H9 (cell line): ENCODE data around the gene RASA3. TPM values are rescaled to one million over a fixed set of nuclear protein-coding genes. Genes with fewer than 3 reads are reported as not detected.

Source experiments
- DNase-seq: peaks from one replicate; pipeline ENCODE4 v3.0.0-alpha.2; 2017
- H2AFZ ChIP-seq: one replicate; pipeline ENCODE4 v1.6.1; 2013; ENCODE audit warnings: mild to moderate bottlenecking, low read length, control low read depth, moderate library complexity
- H2AK5ac ChIP-seq: 2 replicates; pipeline ENCODE4 v1.6.1; 2013; ENCODE audit warnings: low read length, control low read depth, mixed read lengths; ENCODE audit not compliant: insufficient read length
- H2BK120ac ChIP-seq: one replicate; pipeline ENCODE4 v1.6.1; 2013; ENCODE audit warnings: low read depth, mild to moderate bottlenecking, low read length, control low read depth, inconsistent platforms; ENCODE audit not compliant: poor library complexity, severe bottlenecking
- H2BK12ac ChIP-seq: 2 replicates; pipeline ENCODE4 v1.6.1; 2013; ENCODE audit warnings: low read length, control low read depth, mixed read lengths, low read depth; ENCODE audit not compliant: insufficient read length
- H2BK15ac ChIP-seq: 2 replicates; pipeline ENCODE4 v1.6.1; 2013; ENCODE audit warnings: low read depth, low read length, control low read depth
- H2BK20ac ChIP-seq: one replicate; pipeline ENCODE4 v1.6.1; 2013; ENCODE audit warnings: low read depth, mild to moderate bottlenecking, low read length, control low read depth, inconsistent platforms; ENCODE audit not compliant: poor library complexity, severe bottlenecking
- H2BK5ac ChIP-seq: 2 replicates; pipeline ENCODE4 v1.6.1; 2013; ENCODE audit warnings: low read length, control low read depth, mixed read lengths; ENCODE audit not compliant: insufficient read length
- H3K14ac ChIP-seq: 2 replicates; pipeline ENCODE4 v1.6.1; 2013; ENCODE audit warnings: low read length, control low read depth; ENCODE audit not compliant: insufficient read depth
- H3K18ac ChIP-seq: 2 replicates; pipeline ENCODE4 v1.6.1; 2013; ENCODE audit warnings: low read depth, mild to moderate bottlenecking, mixed read lengths, low read length, control low read depth; ENCODE audit not compliant: insufficient read length
- H3K23ac ChIP-seq: 2 replicates; pipeline ENCODE4 v1.6.1; 2013; ENCODE audit warnings: low read length, control low read depth, mixed read lengths, low read depth; ENCODE audit not compliant: insufficient read length
- H3K23me2 ChIP-seq: 2 replicates; pipeline ENCODE4 v1.6.1; 2013; ENCODE audit warnings: low read depth, mild to moderate bottlenecking, mixed read lengths, low read length, control low read depth; ENCODE audit not compliant: insufficient read length, poor library complexity, severe bottlenecking
- H3K27ac ChIP-seq: 2 replicates; pipeline ENCODE4 v1.5.1; 2013; ENCODE audit warnings: low read length, control low read depth, mixed read lengths, low read depth; ENCODE audit not compliant: insufficient read length
- H3K27me3 ChIP-seq: 2 replicates; pipeline ENCODE4 v1.6.1; 2013; ENCODE audit warnings: low read length, control low read depth, inconsistent platforms; ENCODE audit not compliant: insufficient read depth
- H3K4ac ChIP-seq: 2 replicates; pipeline ENCODE4 v1.6.1; 2013; ENCODE audit warnings: low read depth, mild to moderate bottlenecking, control low read depth, inconsistent platforms, low read length, moderate library complexity
- H3K4me1 ChIP-seq: 2 replicates; pipeline ENCODE4 v1.6.1; 2013; ENCODE audit warnings: low read length, control low read depth, inconsistent platforms; ENCODE audit not compliant: insufficient read depth
- H3K4me2 ChIP-seq: 2 replicates; pipeline ENCODE4 v1.6.1; 2013; ENCODE audit warnings: low read length, control low read depth, mixed read lengths; ENCODE audit not compliant: insufficient read length, insufficient read depth
- H3K56ac ChIP-seq: 2 replicates; pipeline ENCODE4 v1.6.1; 2013; ENCODE audit warnings: low read depth, mild to moderate bottlenecking, mixed read lengths, low read length, control low read depth; ENCODE audit not compliant: insufficient read length
- H3K79me1 ChIP-seq: 2 replicates; pipeline ENCODE4 v1.6.1; 2013; ENCODE audit warnings: low read depth, mild to moderate bottlenecking, moderate library complexity, low read length, control low read depth, inconsistent platforms; ENCODE audit not compliant: insufficient read depth, poor library complexity, severe bottlenecking
- H3K79me2 ChIP-seq: 2 replicates; pipeline ENCODE4 v1.6.1; 2013; ENCODE audit warnings: low read length, control low read depth, inconsistent platforms; ENCODE audit not compliant: insufficient read depth
- H3K9ac ChIP-seq: 2 replicates; pipeline ENCODE4 v1.6.1; 2013; ENCODE audit warnings: low read length, control low read depth, mixed read lengths; ENCODE audit not compliant: insufficient read length; ENCODE audit errors: extremely low read depth
- H3K9me3 ChIP-seq: one replicate; pipeline ENCODE4 v1.6.1; 2013; ENCODE audit warnings: low read depth, low read length, inconsistent platforms; ENCODE audit not compliant: control insufficient read depth
- H3T11ph ChIP-seq: one replicate; pipeline ENCODE4 v1.6.1; 2013; ENCODE audit warnings: mild to moderate bottlenecking, low read length, control low read depth, inconsistent platforms
- H4K20me1 ChIP-seq: one replicate; pipeline ENCODE4 v1.6.1; 2013; ENCODE audit not compliant: control insufficient read depth, insufficient read length, insufficient read depth
- H4K5ac ChIP-seq: 2 replicates; pipeline ENCODE4 v1.6.1; 2013; ENCODE audit warnings: low read depth, mild to moderate bottlenecking, mixed read lengths, low read length, control low read depth; ENCODE audit not compliant: insufficient read length
- H4K8ac ChIP-seq: replicated peaks from 2 replicates; pipeline ENCODE4 v1.6.1; 2013; ENCODE audit warnings: low read length, control low read depth, mixed read lengths, low read depth; ENCODE audit not compliant: insufficient read length
- H4K91ac ChIP-seq: 2 replicates; pipeline ENCODE4 v1.6.1; 2013; ENCODE audit warnings: low read depth, mild to moderate bottlenecking, moderate library complexity, mixed read lengths, low read length, control low read depth; ENCODE audit not compliant: insufficient read length
- H3K27ac Mint-ChIP-seq, 3 experiments: 2 replicates in 2 of 3; 3 replicates in 1 of 3; pipeline ENCODE4 v1.8.0; 2020 to 2021; ENCODE audit warnings: mixed read lengths in 3 of 3, mild to moderate bottlenecking in 1 of 3, moderate library complexity in 1 of 3
- H3K27me3 Mint-ChIP-seq: 2 replicates; pipeline ENCODE4 v1.8.0; 2021; ENCODE audit warnings: low read depth, mild to moderate bottlenecking, moderate library complexity, mixed read lengths
- H3K36me3 Mint-ChIP-seq, 3 experiments: 2 replicates in 2 of 3; 3 replicates in 1 of 3; pipeline ENCODE4 v1.8.0; 2020 to 2021; ENCODE audit warnings: low read depth in 3 of 3, mixed read lengths in 3 of 3; ENCODE audit not compliant: insufficient read depth in 1 of 3
- H3K4me1 Mint-ChIP-seq, 2 experiments: 2 replicates each; pipeline ENCODE4 v1.8.0; 2020; ENCODE audit warnings: mixed read lengths in 2 of 2
- H3K4me3 Mint-ChIP-seq, 2 experiments: 2 replicates in 1 of 2; 3 replicates in 1 of 2; pipeline ENCODE4 v1.8.0; 2020 to 2021; ENCODE audit warnings: mild to moderate bottlenecking in 2 of 2, mixed read lengths in 2 of 2, moderate library complexity in 1 of 2
- H3K9me3 Mint-ChIP-seq, 2 experiments: 2 replicates in 1 of 2; 3 replicates in 1 of 2; pipeline ENCODE4 v1.8.0; 2020; ENCODE audit warnings: mild to moderate bottlenecking in 2 of 2, mixed read lengths in 2 of 2, moderate library complexity in 1 of 2
- WGBS: extraction: QIAGEN DNeasy Blood & Tissue Kit; methylation state at CpG from one replicate; pipeline ENCODE4 v1.1.7; 2013; ENCODE audit warnings: missing lambda C conversion rate, low lambda C conversion rate, mixed read lengths; ENCODE audit not compliant: insufficient read length; ENCODE audit errors: extremely low coverage; 5-methylcytosine and 5-hydroxymethylcytosine counted together
- total RNA-seq: library from RNA; stranded (reverse); gene quantifications from 2 replicates; pipeline ENCODE4 v1.2.1, GENCODE V29; 2021
- TF ChIP-seq, protein P1 (sequence below): fragments of 200-600 bp; sonication (generic); conservative IDR thresholded peaks from 3 replicates; pipeline ENCODE4 v1.8.0; 2021; ENCODE audit warnings: antibody characterized with exemption, mild to moderate bottlenecking

Gene RASA3
- total RNA-seq, 1 experiment from 2014 or later: 12.3 TPM

GRCh38 chr13:114106526-114106925 lies 25.9 kb downstream of the RASA3 start:
- H2BK5ac ChIP-seq: no peak overlapping the region
- no peak overlapping the region for H4K5ac ChIP-seq
- H3K18ac ChIP-seq: no peak overlapping the region
- H2AK5ac ChIP-seq: no peak overlapping the region
- H3K79me1 ChIP-seq: no peaks in the 10 kb centered on the region
- H3K4ac ChIP-seq: no peak overlapping the region
- no peaks in the 10 kb centered on the region; the same call in 1 of the 2 replicates for H3K79me2 ChIP-seq
- H3K27me3 Mint-ChIP-seq: no peaks in the 10 kb centered on the region
- H4K8ac ChIP-seq: no peak overlapping the region
- no peak overlapping the region for H3K27ac Mint-ChIP-seq
- no peak for DNase-seq
- no peak overlapping the region for H2BK12ac ChIP-seq
- peaks cover 16 to 30% of the 10 kb centered on the region in 2 experiments for H3K4me1 Mint-ChIP-seq
- no peak overlapping the region for H2BK120ac ChIP-seq
- H2AFZ ChIP-seq: no peak overlapping the region
- H4K20me1 ChIP-seq: no peaks in the 10 kb centered on the region
- no peak overlapping the region for H3K23ac ChIP-seq
- H3K4me1 ChIP-seq: no peaks in the 10 kb centered on the region; the same call in 1 of the 2 replicates
- no peak overlapping the region for H3T11ph ChIP-seq
- H3K4me3 Mint-ChIP-seq: no peak overlapping the region
- H3K4me2 ChIP-seq: no peak overlapping the region
- H2BK15ac ChIP-seq: no peak overlapping the region
- no peaks in the 10 kb centered on the region for H3K9me3 ChIP-seq
- no CpG with 5 or more reads among the region's 9 CpGs for WGBS
- no peak overlapping the region for H3K56ac ChIP-seq
- H3K9me3 Mint-ChIP-seq: peaks cover 3 to 6% of the 10 kb centered on the region in 2 experiments; a peak in 3 of 5 replicates
- no peak overlapping the region for H3K9ac ChIP-seq
- H3K14ac ChIP-seq: no peak overlapping the region
- H3K23me2 ChIP-seq: peaks cover 3% of the 10 kb centered on the region
- no peaks in the 10 kb centered on the region for H3K27me3 ChIP-seq
- H3K27ac ChIP-seq: no peak overlapping the region
- no peak overlapping the region for H2BK20ac ChIP-seq
- H4K91ac ChIP-seq: no peak overlapping the region
- TF ChIP-seq, protein P1, sequence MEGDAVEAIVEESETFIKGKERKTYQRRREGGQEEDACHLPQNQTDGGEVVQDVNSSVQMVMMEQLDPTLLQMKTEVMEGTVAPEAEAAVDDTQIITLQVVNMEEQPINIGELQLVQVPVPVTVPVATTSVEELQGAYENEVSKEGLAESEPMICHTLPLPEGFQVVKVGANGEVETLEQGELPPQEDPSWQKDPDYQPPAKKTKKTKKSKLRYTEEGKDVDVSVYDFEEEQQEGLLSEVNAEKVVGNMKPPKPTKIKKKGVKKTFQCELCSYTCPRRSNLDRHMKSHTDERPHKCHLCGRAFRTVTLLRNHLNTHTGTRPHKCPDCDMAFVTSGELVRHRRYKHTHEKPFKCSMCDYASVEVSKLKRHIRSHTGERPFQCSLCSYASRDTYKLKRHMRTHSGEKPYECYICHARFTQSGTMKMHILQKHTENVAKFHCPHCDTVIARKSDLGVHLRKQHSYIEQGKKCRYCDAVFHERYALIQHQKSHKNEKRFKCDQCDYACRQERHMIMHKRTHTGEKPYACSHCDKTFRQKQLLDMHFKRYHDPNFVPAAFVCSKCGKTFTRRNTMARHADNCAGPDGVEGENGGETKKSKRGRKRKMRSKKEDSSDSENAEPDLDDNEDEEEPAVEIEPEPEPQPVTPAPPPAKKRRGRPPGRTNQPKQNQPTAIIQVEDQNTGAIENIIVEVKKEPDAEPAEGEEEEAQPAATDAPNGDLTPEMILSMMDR: no peak
- H3K36me3 Mint-ChIP-seq: no peaks in the 10 kb centered on the region; a peak in 3 of 7 replicates
